Duodenal mucosa (tissue), 2 donors: ENCODE measurements around the gene DCAF4.

ENCODE experiments used
- H3K27ac ChIP-seq: one replicate; pipeline ENCODE4 v1.7.0; 2013; ENCODE audit warnings: low read depth, low read length
- H3K27me3 ChIP-seq, 2 donors: one replicate each; pipeline ENCODE4 v1.7.0; 2013; ENCODE audit warnings: low read length in 2 of 2, control low read depth in 1 of 2; ENCODE audit not compliant: insufficient read depth in 2 of 2, control insufficient read depth in 1 of 2
- H3K36me3 ChIP-seq, 2 donors: one replicate each; pipeline ENCODE4 v1.7.0; 2013; ENCODE audit warnings: low read length in 2 of 2, control low read depth in 1 of 2; ENCODE audit not compliant: insufficient read depth in 2 of 2, control insufficient read depth in 1 of 2
- H3K4me1 ChIP-seq, 2 donors: one replicate each; pipeline ENCODE4 v1.7.0; 2013; ENCODE audit warnings: low read length in 2 of 2, control low read depth in 1 of 2; ENCODE audit not compliant: insufficient read depth in 2 of 2, control insufficient read depth in 1 of 2
- H3K4me3 ChIP-seq, 2 donors: one replicate each; pipeline ENCODE4 v1.7.0; 2013; ENCODE audit warnings: low read length in 2 of 2, low read depth in 1 of 2
- H3K9ac ChIP-seq, 2 donors: one replicate each; pipeline ENCODE4 v1.7.0; 2013; ENCODE audit warnings: low read length in 2 of 2, low read depth in 1 of 2
- H3K9me3 ChIP-seq, 2 donors: one replicate each; pipeline ENCODE4 v1.7.0; 2013; ENCODE audit warnings: low read length in 2 of 2, control low read depth in 1 of 2; ENCODE audit not compliant: control insufficient read depth in 1 of 2

Gene DCAF4

GRCh38 chr14:72978856-72979255, 52.6 kb downstream of the DCAF4 start:
- Histone ChIP-seq H3K27me3 (no peaks in the 10 kb centered on the region), H3K4me3 (no peak overlapping the region), H3K36me3 (peaks cover 39 to 52% of the 10 kb centered on the region in 2 donors), H3K4me1 (no peaks in the 10 kb centered on the region), H3K9ac (no peak overlapping the region), H3K27ac (no peak overlapping the region), H3K9me3 (no peaks in the 10 kb centered on the region)

GRCh38 chr14:72980863-72981262, 54.6 kb downstream of the DCAF4 start:
- H3K4me3 ChIP-seq = no peak overlapping the region
- no peak overlapping the region for H3K9ac ChIP-seq
- peaks cover 22 to 44% of the 10 kb centered on the region in 2 donors for H3K36me3 ChIP-seq
- no peaks in the 10 kb centered on the region for H3K9me3 ChIP-seq
- H3K4me1 ChIP-seq = no peaks in the 10 kb centered on the region
- H3K27me3 ChIP-seq = no peaks in the 10 kb centered on the region
- H3K27ac ChIP-seq = no peak overlapping the region

- H3K27me3 ChIP-seq = no peaks in the 10 kb centered on the region
- H3K36me3 ChIP-seq = peaks cover 24 to 44% of the 10 kb centered on the region in 2 donors
- no peak overlapping the region for H3K9ac ChIP-seq
- no peaks in the 10 kb centered on the region for H3K9me3 ChIP-seq
- H3K27ac ChIP-seq = no peak overlapping the region
- no peak overlapping the region for H3K4me3 ChIP-seq
- no peaks in the 10 kb centered on the region for H3K4me1 ChIP-seq
Measured at GRCh38 chr14:72982146-72982708, 56.0 kb downstream of the DCAF4 start.

GRCh38 chr14:72986214-72986613, 60.0 kb downstream of the DCAF4 start:
- H3K9me3 ChIP-seq = no peaks in the 10 kb centered on the region
- H3K27me3 ChIP-seq = no peaks in the 10 kb centered on the region
- no peak overlapping the region for H3K4me3 ChIP-seq
- no peak overlapping the region for H3K27ac ChIP-seq
- no peak overlapping the region for H3K9ac ChIP-seq
- H3K36me3 ChIP-seq = peaks cover 12 to 32% of the 10 kb centered on the region in 2 donors
- no peaks in the 10 kb centered on the region for H3K4me1 ChIP-seq

GRCh38 chr14:72986857-72987256, 60.6 kb downstream of the DCAF4 start:
- Histone ChIP-seq H3K4me3 (no peak overlapping the region), H3K9ac (no peak overlapping the region), H3K27me3 (no peaks in the 10 kb centered on the region), H3K27ac (no peak overlapping the region), H3K9me3 (no peaks in the 10 kb centered on the region), H3K4me1 (no peaks in the 10 kb centered on the region), H3K36me3 (peaks cover 14 to 31% of the 10 kb centered on the region in 2 donors)

- Histone ChIP-seq H3K27ac (no peak overlapping the region), H3K36me3 (peaks cover 10 to 32% of the 10 kb centered on the region in 2 donors), H3K4me3 (no peak overlapping the region), H3K27me3 (no peaks in the 10 kb centered on the region), H3K4me1 (no peaks in the 10 kb centered on the region), H3K9ac (no peak overlapping the region), H3K9me3 (no peaks in the 10 kb centered on the region)
Measured at GRCh38 chr14:72990171-72990570, 63.9 kb downstream of the DCAF4 start.

GRCh38 chr14:72996916-72997315, 70.7 kb downstream of the DCAF4 start:
- H3K4me3 ChIP-seq = no peak overlapping the region
- no peaks in the 10 kb centered on the region for H3K9me3 ChIP-seq
- H3K27me3 ChIP-seq = no peaks in the 10 kb centered on the region
- H3K9ac ChIP-seq = no peak overlapping the region
- no peak overlapping the region for H3K27ac ChIP-seq
- H3K36me3 ChIP-seq = peaks cover 13 to 42% of the 10 kb centered on the region in 2 donors
- H3K4me1 ChIP-seq = no peaks in the 10 kb centered on the region

GRCh38 chr14:72998252-72998903, 72.1 kb downstream of the DCAF4 start:
- no peak overlapping the region for H3K27ac ChIP-seq
- H3K4me1 ChIP-seq = no peaks in the 10 kb centered on the region
- H3K9me3 ChIP-seq = no peaks in the 10 kb centered on the region
- no peak overlapping the region for H3K9ac ChIP-seq
- H3K4me3 ChIP-seq = no peak overlapping the region
- no peaks in the 10 kb centered on the region for H3K27me3 ChIP-seq
- peaks cover 13 to 32% of the 10 kb centered on the region in 2 donors for H3K36me3 ChIP-seq

GRCh38 chr14:72999316-72999715, 73.1 kb downstream of the DCAF4 start:
- no peak overlapping the region for H3K27ac ChIP-seq
- peaks cover 13 to 36% of the 10 kb centered on the region in 2 donors for H3K36me3 ChIP-seq
- H3K4me1 ChIP-seq = no peaks in the 10 kb centered on the region
- no peaks in the 10 kb centered on the region for H3K9me3 ChIP-seq
- no peak overlapping the region for H3K4me3 ChIP-seq
- no peaks in the 10 kb centered on the region for H3K27me3 ChIP-seq
- no peak overlapping the region for H3K9ac ChIP-seq

- peaks cover 15 to 35% of the 10 kb centered on the region in 2 donors for H3K36me3 ChIP-seq
- no peaks in the 10 kb centered on the region for H3K27me3 ChIP-seq
- H3K4me1 ChIP-seq = no peaks in the 10 kb centered on the region
- no peak overlapping the region for H3K4me3 ChIP-seq
- no peaks in the 10 kb centered on the region for H3K9me3 ChIP-seq
- H3K27ac ChIP-seq = no peak overlapping the region
- H3K9ac ChIP-seq = no peak overlapping the region
Measured at GRCh38 chr14:73000073-73000472, 73.8 kb downstream of the DCAF4 start.
